HEK293 (cell line): ENCODE results near the gene GZMB.

Experiments
- TCF7L2 ChIP-seq: IDR thresholded peaks from 2 replicates; pipeline ENCODE4 v1.6.1; 2011; ENCODE audit warnings: low read depth, mild to moderate bottlenecking, inconsistent platforms, low read length, moderate library complexity, borderline replicate concordance
- ZNF121 ChIP-seq: fragments of 450-650 bp; formaldehyde crosslinking; IDR thresholded peaks from 2 replicates; pipeline ENCODE4 v1.5.1; 2016; ENCODE audit warnings: missing biosample characterization, missing genetic modification characterization
- ZNF184 ChIP-seq: fragments of 450-650 bp; IDR thresholded peaks from 2 replicates; pipeline ENCODE4 v1.5.1; 2018; ENCODE audit warnings: missing biosample characterization, mild to moderate bottlenecking, missing genetic modification characterization
- ZNF274 ChIP-seq, 2 experiments: fragments of 200-500 bp in 1 of 2; fragments of 450-650 bp in 1 of 2; sonication (Bioruptor generic) in 1 of 2; formaldehyde crosslinking in 1 of 2; IDR thresholded peaks; 2 replicates each; pipeline versions ENCODE4 v1.5.1 to v1.6.1; 2014 to 2016; ENCODE audit warnings: borderline replicate concordance in 1 of 2, inconsistent platforms in 1 of 2, low read length in 1 of 2, missing biosample characterization in 1 of 2, missing genetic modification characterization in 1 of 2
- TF ChIP-seq, protein P1 (sequence below): fragments of 450-650 bp; formaldehyde crosslinking; conservative IDR thresholded peaks from 2 replicates; pipeline ENCODE4 v1.5.1; 2016; ENCODE audit warnings: low read depth, missing biosample characterization, missing genetic modification characterization

DNA sequence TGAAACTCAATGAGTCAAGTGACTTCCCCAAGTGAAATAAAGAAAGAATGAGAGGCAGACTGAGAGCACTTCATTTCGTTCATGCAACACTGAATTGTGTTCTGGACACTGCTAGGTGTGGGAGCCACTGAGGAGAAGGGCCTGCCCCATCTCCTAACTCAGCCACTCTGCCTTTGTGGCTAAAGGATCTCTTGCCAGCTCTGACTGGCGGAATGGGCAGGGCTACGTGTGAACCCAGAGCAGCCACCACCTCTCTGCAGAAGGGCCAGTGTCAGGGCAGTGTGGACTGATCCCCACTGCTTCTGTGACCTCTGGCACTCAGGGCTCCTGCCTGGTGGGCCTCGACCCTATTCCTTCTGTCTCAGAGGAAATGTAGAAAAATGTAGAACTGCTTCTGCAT, 46.5 kb upstream of the GZMB start:
- TF ChIP-seq TCF7L2 (no peak), ZNF184 (tag by site-specific recombination) (no peak), ZNF121 (tag by site-specific recombination) (no peak), ZNF274 (IDR thresholded peaks at IDR 0.05; ENCODE audit: low read length) (no peak), ZNF274 (tag by site-specific recombination; IDR thresholded peaks at IDR 0.05; ENCODE audit: borderline replicate concordance) (no peak)
- TF ChIP-seq, protein P1, sequence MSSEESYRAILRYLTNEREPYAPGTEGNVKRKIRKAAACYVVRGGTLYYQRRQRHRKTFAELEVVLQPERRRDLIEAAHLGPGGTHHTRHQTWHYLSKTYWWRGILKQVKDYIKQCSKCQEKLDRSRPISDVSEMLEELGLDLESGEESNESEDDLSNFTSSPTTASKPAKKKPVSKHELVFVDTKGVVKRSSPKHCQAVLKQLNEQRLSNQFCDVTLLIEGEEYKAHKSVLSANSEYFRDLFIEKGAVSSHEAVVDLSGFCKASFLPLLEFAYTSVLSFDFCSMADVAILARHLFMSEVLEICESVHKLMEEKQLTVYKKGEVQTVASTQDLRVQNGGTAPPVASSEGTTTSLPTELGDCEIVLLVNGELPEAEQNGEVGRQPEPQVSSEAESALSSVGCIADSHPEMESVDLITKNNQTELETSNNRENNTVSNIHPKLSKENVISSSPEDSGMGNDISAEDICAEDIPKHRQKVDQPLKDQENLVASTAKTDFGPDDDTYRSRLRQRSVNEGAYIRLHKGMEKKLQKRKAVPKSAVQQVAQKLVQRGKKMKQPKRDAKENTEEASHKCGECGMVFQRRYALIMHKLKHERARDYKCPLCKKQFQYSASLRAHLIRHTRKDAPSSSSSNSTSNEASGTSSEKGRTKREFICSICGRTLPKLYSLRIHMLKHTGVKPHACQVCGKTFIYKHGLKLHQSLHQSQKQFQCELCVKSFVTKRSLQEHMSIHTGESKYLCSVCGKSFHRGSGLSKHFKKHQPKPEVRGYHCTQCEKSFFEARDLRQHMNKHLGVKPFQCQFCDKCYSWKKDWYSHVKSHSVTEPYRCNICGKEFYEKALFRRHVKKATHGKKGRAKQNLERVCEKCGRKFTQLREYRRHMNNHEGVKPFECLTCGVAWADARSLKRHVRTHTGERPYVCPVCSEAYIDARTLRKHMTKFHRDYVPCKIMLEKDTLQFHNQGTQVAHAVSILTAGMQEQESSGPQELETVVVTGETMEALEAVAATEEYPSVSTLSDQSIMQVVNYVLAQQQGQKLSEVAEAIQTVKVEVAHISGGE (tag by site-specific recombination) = no peak
